Endothelial cell of umbilical vein (primary cell): ENCODE results near the gene PSMD14. TPM values are rescaled to one million over a fixed set of nuclear protein-coding genes. Genes with fewer than 3 reads are reported as not detected.

ENCODE experiments used
- BruUV-seq: library from RNA; stranded (reverse); fragments of 400-500 nt; replicated peaks from 2 replicates; lab custom pipeline; 2021; lab: Mats Ljungman, UMichigan
- CTCF ChIA-PET: fragments of 300-600, 350-600 bp; sonication (Branson Sonifier 250); formaldehyde crosslinking; loops from one replicate; lab custom pipeline; 2021; ENCODE audit warnings: antibody characterized with exemption, inconsistent platforms; lab: Charles Lee
- POLR2A ChIA-PET: fragments of 300-600, 350-600 bp; sonication (Branson Sonifier 250); formaldehyde crosslinking; loops from one replicate; lab custom pipeline; 2021; ENCODE audit warnings: antibody characterized with exemption, inconsistent platforms; lab: Charles Lee
- DNase-seq: peaks from one replicate; pipeline ENCODE4 v3.0.0-alpha.2; 2011; ENCODE audit warnings: low read depth, low spot score
- FAIRE-seq: peaks from 2 replicates; lab custom pipeline; 2011; peaks lifted over from hg19 to GRCh38; lab: Jason Lieb, UNC
- H2AFZ ChIP-seq: 2 replicates; pipeline ENCODE4 v1.6.0; 2012; ENCODE audit warnings: low read depth, low read length, control low read depth, inconsistent platforms
- H3K27ac ChIP-seq: 2 replicates; pipeline ENCODE4 v1.5.1; 2011; ENCODE audit warnings: low read depth, mild to moderate bottlenecking, control low read depth, low read length, moderate library complexity; ENCODE audit not compliant: insufficient read depth
- H3K27me3 ChIP-seq, 2 experiments: 2 replicates each; pipeline versions ENCODE4 v1.6.0 to v1.6.1; 2011; ENCODE audit warnings: low read length in 2 of 2, mixed read lengths in 1 of 2; ENCODE audit not compliant: control insufficient read depth in 2 of 2, insufficient read depth in 2 of 2
- H3K36me3 ChIP-seq, 2 experiments: 2 replicates in 1 of 2; 3 replicates in 1 of 2; pipeline ENCODE4 v1.5.1; 2011; ENCODE audit warnings: low read length in 2 of 2, mild to moderate bottlenecking in 1 of 2, moderate library complexity in 1 of 2; ENCODE audit not compliant: control insufficient read depth in 2 of 2, insufficient read depth in 2 of 2; ENCODE audit errors: extremely low read depth in 1 of 2
- H3K4me1 ChIP-seq: 3 replicates; pipeline ENCODE4 v1.5.1; 2011; ENCODE audit warnings: mild to moderate bottlenecking, low read length; ENCODE audit not compliant: control insufficient read depth, insufficient read depth; ENCODE audit errors: extremely low read depth
- H3K4me2 ChIP-seq: 2 replicates; pipeline ENCODE4 v1.6.1; 2011; ENCODE audit warnings: low read length, control low read depth, mixed read lengths; ENCODE audit not compliant: insufficient read depth
- H3K4me3 ChIP-seq, 3 experiments: fragments of 200-600 bp in 1 of 3; sonication (generic), shearing (Covaris generic) in 1 of 3; replicated peaks in 1 of 3; 2 replicates each; pipeline ENCODE4 v1.5.1; 2011 to 2016; ENCODE audit warnings: control low read depth in 3 of 3, low read length in 3 of 3, mild to moderate bottlenecking in 2 of 3, inconsistent platforms in 1 of 3, low read depth in 1 of 3, moderate library complexity in 1 of 3; ENCODE audit not compliant: insufficient read depth in 1 of 3
- H3K79me2 ChIP-seq: 2 replicates; pipeline ENCODE4 v1.6.0; 2012; ENCODE audit warnings: low read length, inconsistent platforms; ENCODE audit not compliant: control insufficient read depth, insufficient read depth
- H3K9ac ChIP-seq: replicated peaks from 2 replicates; pipeline ENCODE3; 2011; ENCODE audit warnings: low read length, control low read depth; ENCODE audit not compliant: insufficient read depth; ENCODE audit errors: extremely low read depth
- H3K9me1 ChIP-seq: replicated peaks from 3 replicates; pipeline ENCODE4 v1.6.0; 2011; ENCODE audit warnings: mild to moderate bottlenecking, low read length; ENCODE audit not compliant: control insufficient read depth, insufficient read depth; ENCODE audit errors: extremely low read depth
- H3K9me3 ChIP-seq: replicated peaks from 2 replicates; pipeline ENCODE4 v1.5.1; 2012; ENCODE audit warnings: low read length, inconsistent platforms; ENCODE audit not compliant: control insufficient read depth, insufficient read depth
- H4K20me1 ChIP-seq: replicated peaks from 2 replicates; pipeline ENCODE3; 2011; ENCODE audit warnings: mild to moderate bottlenecking, low read length; ENCODE audit not compliant: control insufficient read depth, insufficient read depth; ENCODE audit errors: extremely low read depth
- CTCF ChIP-seq, 2 donors: IDR thresholded peaks; 1 replicate in 1 of 2; 2 replicates in 1 of 2; pipeline ENCODE4 v1.5.1; 2011; ENCODE audit warnings: low read length in 2 of 2, mild to moderate bottlenecking in 2 of 2, moderate library complexity in 2 of 2, control low read depth in 1 of 2, inconsistent platforms in 1 of 2, low read depth in 1 of 2; ENCODE audit not compliant: insufficient read depth in 1 of 2; ENCODE audit errors: extremely low read depth in 1 of 2
- EZH2 ChIP-seq: IDR thresholded peaks from 2 replicates; pipeline ENCODE4 v1.6.1; 2012; ENCODE audit warnings: borderline replicate concordance, low read depth, mild to moderate bottlenecking, moderate library complexity, low read length, inconsistent platforms; ENCODE audit not compliant: severe bottlenecking
- FOS ChIP-seq: IDR thresholded peaks from 2 replicates; pipeline ENCODE4 v1.6.1; 2011; ENCODE audit warnings: mild to moderate bottlenecking, low read length, moderate library complexity, borderline replicate concordance; ENCODE audit not compliant: insufficient read depth
- GATA2 ChIP-seq: IDR thresholded peaks from 2 replicates; pipeline ENCODE4 v1.7.0; 2011; ENCODE audit warnings: low read depth, mild to moderate bottlenecking, moderate library complexity, mixed read lengths, low read length; ENCODE audit not compliant: insufficient read length, insufficient read depth
- JUN ChIP-seq: IDR thresholded peaks from 2 replicates; pipeline ENCODE4 v1.6.1; 2011; ENCODE audit warnings: borderline replicate concordance, low read depth; ENCODE audit not compliant: insufficient read length, insufficient read depth
- MAX ChIP-seq: IDR thresholded peaks from 2 replicates; pipeline ENCODE4 v1.6.1; 2011; ENCODE audit not compliant: insufficient read depth, insufficient read length
- MYC ChIP-seq: IDR thresholded peaks from one replicate; pipeline ENCODE4 v1.6.1; 2011; ENCODE audit warnings: mild to moderate bottlenecking, low read depth, low read length
- POLR2A ChIP-seq: IDR thresholded peaks from 2 replicates; pipeline ENCODE4 v1.6.1; 2012; ENCODE audit warnings: low read depth, mild to moderate bottlenecking, control low read depth, low read length
- POLR2AphosphoS5 ChIP-seq: IDR thresholded peaks from 2 replicates; pipeline ENCODE4 v1.6.1; 2012; ENCODE audit warnings: low read depth, mild to moderate bottlenecking, control low read depth, low read length, moderate library complexity; ENCODE audit not compliant: insufficient read depth
- dilution Hi-C: fragments of 300-500 bp; cut with MboI; formaldehyde crosslinking; loops from one replicate; pipeline ENCODE4 v1.15.0; 2019; ENCODE audit warnings: low sequenced_read_pairs; ENCODE audit not compliant: extremely low pct_ligation_motif_present
- intact Hi-C: fragments of 100-400 bp; cut with micrococcal nuclease; formaldehyde crosslinking; loops from one replicate; pipeline ENCODE4 v1.10.0; 2022
- polyA plus RNA-seq, 4 experiments: library from polyadenylated mRNA; depleted of rRNA in 3 of 4; stranded (reverse) in 3 of 4; unstranded in 1 of 4; fragments of >200 nt; gene quantifications; 2 replicates each; pipeline versions ENCODE4 v1.2.1 to v1.2.3, GENCODE V29; 2011 to 2012; ENCODE audit warnings: missing spikeins in 1 of 4
- total RNA-seq: library from RNA; stranded (reverse); gene quantifications from 2 replicates; pipeline ENCODE4 v1.2.3, GENCODE V29; 2021

The PSMD14 gene
- total and polyA plus RNA-seq, 2 donors (not counting 3 experiments of a cell fraction or from before 2014, with no cell fraction given), result 47.6 to 85.4 TPM

GRCh38 chr2:161265874-161266273 is 42.4 kb upstream of the PSMD14 start:
- H4K20me1 ChIP-seq, result no peaks in the 10 kb centered on the region
- CTCF ChIA-PET, result interaction anchor here (0.8 to 2.8 kb wide), 5 partner anchors 8 to 202 kb away, joined by 3 to 17 read pairs (median 5); no protein-coding TSS in a partner anchor
- H3K4me2 ChIP-seq, result no peak overlapping the region
- no peak overlapping the region for H2AFZ ChIP-seq
- TF ChIP-seq JUN (no peak), MAX (no peak), FOS (no peak), GATA2 (no peak), MYC (no peak), POLR2AphosphoS5 (no peak), POLR2A (no peak), EZH2 (no peak), CTCF (IDR thresholded peaks at IDR 0.05; ENCODE audit: extremely low read depth in 1 of 2, insufficient read depth in 1 of 2, low read depth in 1 of 2, low read length in 2 of 2) (no peak)
- no peak overlapping the region for H3K27ac ChIP-seq
- no peaks in the 10 kb centered on the region for H3K9me3 ChIP-seq
- DNase-seq (no peak), FAIRE-seq (no peak)
- no peaks in the 10 kb centered on the region for H3K36me3 ChIP-seq
- H3K4me1 ChIP-seq, result no peaks in the 10 kb centered on the region
- no peaks in the 10 kb centered on the region for H3K79me2 ChIP-seq
- dilution Hi-C loops (no loop called here), intact Hi-C loops (no loop called here)
- H3K27me3 ChIP-seq, result no peaks in the 10 kb centered on the region
- H3K4me3 ChIP-seq, result no peak overlapping the region
- POLR2A ChIA-PET, result no interaction called here
- BruUV-seq, result no TSS peak
- no peaks in the 10 kb centered on the region for H3K9me1 ChIP-seq
- H3K9ac ChIP-seq, result no peak overlapping the region
